Endodermal cell (in vitro differentiated cells): ENCODE data around the gene CARM1. TPM values are rescaled to one million over a fixed set of nuclear protein-coding genes. Genes with fewer than 3 reads are reported as not detected.
A peak's percentile ranks its signal among the peaks of the same experiment; 100 is the strongest.

Experiments used
- DNase-seq: peaks from one replicate; pipeline ENCODE4 v3.0.0-alpha.2; 2017
- H3K27ac ChIP-seq: 2 replicates; pipeline ENCODE4 v1.5.1; 2013; ENCODE audit warnings: mild to moderate bottlenecking, low read depth, low read length, moderate library complexity
- H3K27me3 ChIP-seq: 2 replicates; pipeline ENCODE4 v1.6.1; 2013; ENCODE audit warnings: mild to moderate bottlenecking, low read length, moderate library complexity; ENCODE audit not compliant: insufficient read depth, control insufficient read depth, poor library complexity, severe bottlenecking
- H3K36me3 ChIP-seq: 2 replicates; pipeline ENCODE4 v1.7.0; 2013; ENCODE audit warnings: mild to moderate bottlenecking, low read length, moderate library complexity; ENCODE audit not compliant: control insufficient read depth, insufficient read depth
- H3K4me1 ChIP-seq: one replicate; pipeline ENCODE4 v1.7.0; 2013; ENCODE audit warnings: low read length; ENCODE audit not compliant: control insufficient read depth, insufficient read depth
- H3K4me3 ChIP-seq: 2 replicates; pipeline ENCODE4 v1.5.1; 2013; ENCODE audit warnings: mild to moderate bottlenecking, low read length, moderate library complexity
- H3K9ac ChIP-seq: 2 replicates; pipeline ENCODE4 v1.6.1; 2013; ENCODE audit warnings: mild to moderate bottlenecking, low read length, moderate library complexity; ENCODE audit not compliant: poor library complexity, severe bottlenecking; ENCODE audit errors: extremely low read depth
- H3K9me3 ChIP-seq: 2 replicates; pipeline ENCODE4 v1.6.1; 2013; ENCODE audit warnings: mild to moderate bottlenecking, low read length, moderate library complexity; ENCODE audit not compliant: control insufficient read depth
- H3K27ac Mint-ChIP-seq: 2 replicates; pipeline ENCODE4 v1.8.0; 2020; ENCODE audit warnings: mixed read lengths
- H3K27me3 Mint-ChIP-seq: 2 replicates; pipeline ENCODE4 v1.8.0; 2021; ENCODE audit warnings: mild to moderate bottlenecking, mixed read lengths; ENCODE audit not compliant: insufficient read depth
- H3K36me3 Mint-ChIP-seq: 2 replicates; pipeline ENCODE4 v1.8.0; 2020; ENCODE audit warnings: low read depth, mixed read lengths
- H3K4me1 Mint-ChIP-seq: 2 replicates; pipeline ENCODE4 v1.8.0; 2020; ENCODE audit warnings: mixed read lengths
- H3K4me3 Mint-ChIP-seq: 2 replicates; pipeline ENCODE4 v1.8.0; 2020; ENCODE audit warnings: mild to moderate bottlenecking, moderate library complexity, mixed read lengths
- H3K9me3 Mint-ChIP-seq: 2 replicates; pipeline ENCODE4 v1.8.0; 2020; ENCODE audit warnings: mild to moderate bottlenecking, mixed read lengths
- CTCF ChIP-seq: fragments of 200-600 bp; sonication (generic); conservative IDR thresholded peaks from 2 replicates; pipeline ENCODE4 v1.5.0; 2021; ENCODE audit warnings: antibody characterized with exemption, mild to moderate bottlenecking
- WGBS, 2 experiments: methylation state at CpG; one replicate each; pipeline versions ENCODE4 v1.1.5 to v1.1.7; 2013; ENCODE audit warnings: missing lambda C conversion rate in 2 of 2, mixed read lengths in 1 of 2; ENCODE audit not compliant: insufficient coverage in 1 of 2, insufficient read length in 1 of 2; 5-methylcytosine and 5-hydroxymethylcytosine counted together
- total RNA-seq, 2 donors: library from RNA; stranded (reverse); fragmentation: NEBNext Ultra II Directional in 1 of 2; extraction: Animal tissue kit (Norgen Biotek cat#: 25700) in 1 of 2; gene quantifications; 2 replicates in 1 of 2; 3 replicates in 1 of 2; pipeline ENCODE4 v1.2.1, GENCODE V29; 2021

Gene CARM1
- total RNA-seq, 2 donors from 2014 or later: 80.6 to 86.6 TPM

- peaks cover 43% of the 10 kb centered on the region for H3K36me3 Mint-ChIP-seq
- no peak overlapping the region for H3K4me3 Mint-ChIP-seq
These were observed 41.3 kb downstream of the CARM1 start for GRCh38 chr19:10912619-10913018.

GRCh38 chr19:10913716-10914340, 42.5 kb downstream of the CARM1 start:
- H3K36me3 ChIP-seq: peaks cover 37% of the 10 kb centered on the region
- H3K4me3 Mint-ChIP-seq: no peak overlapping the region
- no peaks in the 10 kb centered on the region for H3K9me3 ChIP-seq
- H3K27ac ChIP-seq: no peak overlapping the region
- H3K4me1 ChIP-seq: no peaks in the 10 kb centered on the region
- no peaks in the 10 kb centered on the region for H3K9me3 Mint-ChIP-seq
- no peaks in the 10 kb centered on the region for H3K4me1 Mint-ChIP-seq
- H3K36me3 Mint-ChIP-seq: peaks cover 38% of the 10 kb centered on the region
- no peak overlapping the region for H3K4me3 ChIP-seq
- no peaks in the 10 kb centered on the region for H3K27me3 ChIP-seq
- H3K27ac Mint-ChIP-seq: no peak overlapping the region
- DNase-seq: no peak
- H3K9ac ChIP-seq: no peak overlapping the region
- TF ChIP-seq CTCF: no peak
- WGBS, 2 experiments: 95% methylated on average over 17 to 24 of the region's 24 CpGs
- H3K27me3 Mint-ChIP-seq: no peaks in the 10 kb centered on the region

More at GRCh38 chr19:10912619-10913018, 41.3 kb downstream of the CARM1 start:
- 94 to 97% methylated on average over 17 to 18 of the region's 18 CpGs for WGBS, 2 experiments
- DNase-seq: no peak
- H3K9me3 ChIP-seq: no peaks in the 10 kb centered on the region
- no peaks in the 10 kb centered on the region for H3K27me3 ChIP-seq
- Mint-ChIP-seq H3K27me3 (no peaks in the 10 kb centered on the region), H3K4me1 (no peaks in the 10 kb centered on the region), H3K9me3 (no peaks in the 10 kb centered on the region), H3K27ac (no peak overlapping the region)
- no peak overlapping the region for H3K4me3 ChIP-seq
- H3K4me1 ChIP-seq: no peaks in the 10 kb centered on the region
- no peak overlapping the region for H3K9ac ChIP-seq
- peaks cover 48% of the 10 kb centered on the region for H3K36me3 ChIP-seq
- no peak overlapping the region for H3K27ac ChIP-seq
- no peak for TF ChIP-seq CTCF

- no peak for TF ChIP-seq CTCF
- H3K4me3 Mint-ChIP-seq: no peak overlapping the region
- peaks cover 37% of the 10 kb centered on the region for H3K36me3 Mint-ChIP-seq
- H3K4me1 Mint-ChIP-seq: no peaks in the 10 kb centered on the region
- H3K36me3 ChIP-seq: peaks cover 30% of the 10 kb centered on the region
- no peaks in the 10 kb centered on the region for H3K4me1 ChIP-seq
- no peak for DNase-seq
- H3K9me3 Mint-ChIP-seq: no peaks in the 10 kb centered on the region
- H3K27me3 ChIP-seq: no peaks in the 10 kb centered on the region
- no peaks in the 10 kb centered on the region for H3K9me3 ChIP-seq
- H3K9ac ChIP-seq: no peak overlapping the region
- peak overlapping the region; percentile 32 for H3K27ac ChIP-seq
- H3K27ac Mint-ChIP-seq: no peak overlapping the region
- no peak overlapping the region for H3K4me3 ChIP-seq
- 93 to 96% methylated on average over 13 to 19 of the region's 19 CpGs for WGBS, 2 experiments
- H3K27me3 Mint-ChIP-seq: no peaks in the 10 kb centered on the region
These were observed 44.1 kb downstream of the CARM1 start for GRCh38 chr19:10915130-10916091.
